ENCODE data around the gene MARS1.

GRCh38 chr12:57473392-57473791 lies 14.5 kb upstream of the MARS1 start:
- TF ChIP-seq EZH2 (IDR thresholded peaks at IDR 0.05) = no peak
- TF ChIP-seq POLR2AphosphoS5 (IDR thresholded peaks at IDR 0.05; ENCODE audit: borderline replicate concordance, low read depth, low read length) = no peak

All from SK-N-MC (cell line).